IPS-NIHi7 (cell line): Measurements from ENCODE around the gene DSTYK.
A peak's percentile ranks its signal among the peaks of the same experiment; 100 is the strongest.

Experiments
- DNase-seq: peaks from one replicate; pipeline ENCODE4 v3.0.0; 2012; ENCODE audit warnings: mixed read lengths; ENCODE audit errors: extremely low spot score

The DSTYK gene

GRCh38 chr1:205211169-205211838 is at the start of gene DSTYK:
Gene DSTYK, minus strand, starts transcription at chr1:205211702. Its CDS starts 167 bp downstream, at chr1:205211535.
- peak; percentile 95 for DNase-seq

GRCh38 chr1:205259998-205260397 is 48.5 kb upstream of the DSTYK start:
- DNase-seq: no peak

- no peak for DNase-seq
These were observed 47.9 kb upstream of the DSTYK start for GRCh38 chr1:205259324-205259832.

GRCh38 chr1:205258719-205259118 is 47.2 kb upstream of the DSTYK start:
- peak; percentile 48 for DNase-seq

GRCh38 chr1:205258261-205258691 is 46.8 kb upstream of the DSTYK start:
- no peak for DNase-seq

- no peak for DNase-seq
These were observed 46.2 kb upstream of the DSTYK start for GRCh38 chr1:205257735-205258134.

GRCh38 chr1:205256951-205257625 is 45.6 kb upstream of the DSTYK start:
- DNase-seq: no peak

- peak; percentile 89 for DNase-seq
These were observed 44.7 kb upstream of the DSTYK start for GRCh38 chr1:205255941-205256780.

- DNase-seq: no peak
These were observed 40.1 kb upstream of the DSTYK start for GRCh38 chr1:205251576-205251975.

GRCh38 chr1:205250699-205251098 is 39.2 kb upstream of the DSTYK start:
- no peak for DNase-seq

GRCh38 chr1:205249651-205250050 is 38.1 kb upstream of the DSTYK start:
- DNase-seq: no peak

GRCh38 chr1:205248793-205249601 is 37.5 kb upstream of the DSTYK start:
- DNase-seq: no peak

GRCh38 chr1:205247130-205247921 is 35.8 kb upstream of the DSTYK start:
- no peak for DNase-seq

- DNase-seq: no peak
These were observed 35.0 kb upstream of the DSTYK start for GRCh38 chr1:205246351-205247119.

GRCh38 chr1:205245096-205245495 is 33.6 kb upstream of the DSTYK start:
- no peak for DNase-seq

GRCh38 chr1:205244384-205244783 is 32.9 kb upstream of the DSTYK start:
- DNase-seq: no peak

- DNase-seq: no peak
These were observed 32.1 kb upstream of the DSTYK start for GRCh38 chr1:205243350-205244191.

GRCh38 chr1:205241366-205242030 is 30.0 kb upstream of the DSTYK start:
- no peak for DNase-seq
